HL-60 (cell line): ENCODE results near the gene THRB.

Source experiments
- DNase-seq, 2 experiments: peaks; one replicate each; pipeline ENCODE4 v3.0.0-alpha.2; 2010 to 2020; ENCODE audit warnings: low read depth in 1 of 2, low spot score in 1 of 2
- H3K27ac ChIP-seq: fragments of 250-450 bp; sonication (Bioruptor Pico); replicated peaks from 2 replicates; pipeline ENCODE4 v1.5.1; 2020; ENCODE audit warnings: mild to moderate bottlenecking, moderate library complexity
- H3K27me3 ChIP-seq: fragments of 250-450 bp; sonication (Bioruptor Pico); 2 replicates; pipeline ENCODE4 v1.5.1; 2021; ENCODE audit warnings: mild to moderate bottlenecking, moderate library complexity; ENCODE audit not compliant: insufficient read depth, poor library complexity, severe bottlenecking
- H3K4me3 ChIP-seq: replicated peaks from 2 replicates; pipeline ENCODE4 v1.5.1; 2011; ENCODE audit warnings: mild to moderate bottlenecking, control low read depth, low read length; ENCODE audit not compliant: insufficient read depth
- GABPA ChIP-seq: IDR thresholded peaks from 2 replicates; pipeline ENCODE4 v1.6.1; 2012; ENCODE audit warnings: low read depth
- POLR2AphosphoS5 ChIP-seq: IDR thresholded peaks from 2 replicates; pipeline ENCODE4 v1.6.1; 2012; ENCODE audit warnings: low read depth
- SPI1 ChIP-seq: IDR thresholded peaks from 2 replicates; pipeline ENCODE4 v1.6.1; 2012; ENCODE audit warnings: low read depth, mild to moderate bottlenecking, borderline replicate concordance
- TF ChIP-seq, protein P1 (sequence below): IDR thresholded peaks from 2 replicates; pipeline ENCODE4 v1.6.1; 2012; ENCODE audit warnings: low read depth; ENCODE audit not compliant: insufficient replicate concordance
- TF ChIP-seq, protein P2 (sequence below): IDR thresholded peaks from one replicate; pipeline ENCODE4 v1.5.1; 2011; ENCODE audit warnings: low read length, control low read depth, inconsistent platforms; ENCODE audit not compliant: insufficient read depth

Gene THRB

DNA sequence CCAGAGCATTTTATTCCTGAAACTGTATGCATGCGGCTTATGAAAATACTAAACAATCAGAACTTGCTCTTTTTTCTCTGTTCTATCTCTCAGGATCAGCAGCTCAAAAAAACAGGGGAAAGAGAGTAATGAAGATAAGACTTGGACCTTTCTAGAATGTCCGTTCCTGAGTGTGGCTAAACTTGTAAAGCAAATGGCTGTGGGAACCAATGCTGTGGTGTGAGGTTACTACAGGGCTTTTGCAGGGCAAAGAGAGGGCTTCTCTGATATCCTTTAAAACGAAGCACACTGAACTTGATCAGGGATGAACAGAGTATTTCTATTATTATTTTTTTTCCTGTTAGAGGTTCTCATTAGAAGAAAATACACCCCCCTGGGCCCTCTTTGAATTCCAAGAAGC is 223.4 kb downstream of the THRB start:
- Histone ChIP-seq H3K27ac (no peak overlapping the region), H3K27me3 (no peaks in the 10 kb centered on the region), H3K4me3 (no peak overlapping the region)
- DNase-seq, result no peak
- TF ChIP-seq GABPA (no peak), SPI1 (no peak), POLR2AphosphoS5 (no peak)
- TF ChIP-seq, protein P1, sequence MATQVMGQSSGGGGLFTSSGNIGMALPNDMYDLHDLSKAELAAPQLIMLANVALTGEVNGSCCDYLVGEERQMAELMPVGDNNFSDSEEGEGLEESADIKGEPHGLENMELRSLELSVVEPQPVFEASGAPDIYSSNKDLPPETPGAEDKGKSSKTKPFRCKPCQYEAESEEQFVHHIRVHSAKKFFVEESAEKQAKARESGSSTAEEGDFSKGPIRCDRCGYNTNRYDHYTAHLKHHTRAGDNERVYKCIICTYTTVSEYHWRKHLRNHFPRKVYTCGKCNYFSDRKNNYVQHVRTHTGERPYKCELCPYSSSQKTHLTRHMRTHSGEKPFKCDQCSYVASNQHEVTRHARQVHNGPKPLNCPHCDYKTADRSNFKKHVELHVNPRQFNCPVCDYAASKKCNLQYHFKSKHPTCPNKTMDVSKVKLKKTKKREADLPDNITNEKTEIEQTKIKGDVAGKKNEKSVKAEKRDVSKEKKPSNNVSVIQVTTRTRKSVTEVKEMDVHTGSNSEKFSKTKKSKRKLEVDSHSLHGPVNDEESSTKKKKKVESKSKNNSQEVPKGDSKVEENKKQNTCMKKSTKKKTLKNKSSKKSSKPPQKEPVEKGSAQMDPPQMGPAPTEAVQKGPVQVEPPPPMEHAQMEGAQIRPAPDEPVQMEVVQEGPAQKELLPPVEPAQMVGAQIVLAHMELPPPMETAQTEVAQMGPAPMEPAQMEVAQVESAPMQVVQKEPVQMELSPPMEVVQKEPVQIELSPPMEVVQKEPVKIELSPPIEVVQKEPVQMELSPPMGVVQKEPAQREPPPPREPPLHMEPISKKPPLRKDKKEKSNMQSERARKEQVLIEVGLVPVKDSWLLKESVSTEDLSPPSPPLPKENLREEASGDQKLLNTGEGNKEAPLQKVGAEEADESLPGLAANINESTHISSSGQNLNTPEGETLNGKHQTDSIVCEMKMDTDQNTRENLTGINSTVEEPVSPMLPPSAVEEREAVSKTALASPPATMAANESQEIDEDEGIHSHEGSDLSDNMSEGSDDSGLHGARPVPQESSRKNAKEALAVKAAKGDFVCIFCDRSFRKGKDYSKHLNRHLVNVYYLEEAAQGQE, result no peak
- TF ChIP-seq, protein P2, sequence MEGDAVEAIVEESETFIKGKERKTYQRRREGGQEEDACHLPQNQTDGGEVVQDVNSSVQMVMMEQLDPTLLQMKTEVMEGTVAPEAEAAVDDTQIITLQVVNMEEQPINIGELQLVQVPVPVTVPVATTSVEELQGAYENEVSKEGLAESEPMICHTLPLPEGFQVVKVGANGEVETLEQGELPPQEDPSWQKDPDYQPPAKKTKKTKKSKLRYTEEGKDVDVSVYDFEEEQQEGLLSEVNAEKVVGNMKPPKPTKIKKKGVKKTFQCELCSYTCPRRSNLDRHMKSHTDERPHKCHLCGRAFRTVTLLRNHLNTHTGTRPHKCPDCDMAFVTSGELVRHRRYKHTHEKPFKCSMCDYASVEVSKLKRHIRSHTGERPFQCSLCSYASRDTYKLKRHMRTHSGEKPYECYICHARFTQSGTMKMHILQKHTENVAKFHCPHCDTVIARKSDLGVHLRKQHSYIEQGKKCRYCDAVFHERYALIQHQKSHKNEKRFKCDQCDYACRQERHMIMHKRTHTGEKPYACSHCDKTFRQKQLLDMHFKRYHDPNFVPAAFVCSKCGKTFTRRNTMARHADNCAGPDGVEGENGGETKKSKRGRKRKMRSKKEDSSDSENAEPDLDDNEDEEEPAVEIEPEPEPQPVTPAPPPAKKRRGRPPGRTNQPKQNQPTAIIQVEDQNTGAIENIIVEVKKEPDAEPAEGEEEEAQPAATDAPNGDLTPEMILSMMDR, result no peak

DNA sequence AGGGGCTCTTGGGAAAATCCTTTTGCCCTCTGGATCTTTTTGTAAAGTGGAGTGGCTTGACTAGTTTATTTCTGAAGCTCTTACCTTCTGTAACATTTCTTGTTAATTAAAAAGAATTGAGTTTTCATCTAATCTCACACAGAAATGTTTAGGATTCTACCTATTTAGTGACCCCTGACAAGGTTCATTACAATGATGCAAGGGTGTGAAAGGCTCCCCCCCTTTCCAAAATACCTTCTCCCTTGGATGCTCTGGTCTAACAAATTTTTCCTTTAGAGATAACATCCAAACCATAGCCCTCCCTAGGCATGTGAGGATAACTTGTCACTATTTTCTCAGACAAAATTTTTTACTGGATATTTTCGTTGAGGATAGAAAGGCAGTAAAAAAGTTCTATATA is 223.9 kb downstream of the THRB start:
- no peak overlapping the region for H3K4me3 ChIP-seq
- no peak overlapping the region for H3K27ac ChIP-seq
- H3K27me3 ChIP-seq, result no peaks in the 10 kb centered on the region
- DNase-seq, result no peak
- TF ChIP-seq POLR2AphosphoS5 (no peak), SPI1 (no peak), GABPA (no peak)
- TF ChIP-seq, protein P2, result no peak
- TF ChIP-seq, protein P1, result no peak

GRCh38 chr3:24270204-24270691 is 224.4 kb downstream of the THRB start:
- Histone ChIP-seq H3K27ac (no peak overlapping the region), H3K27me3 (no peaks in the 10 kb centered on the region), H3K4me3 (no peak overlapping the region)
- no peak for DNase-seq
- TF ChIP-seq POLR2AphosphoS5 (no peak), SPI1 (no peak), GABPA (no peak)
- TF ChIP-seq, protein P2, result no peak
- TF ChIP-seq, protein P1, result no peak
